A549 (cell line): ENCODE measurements around the gene TEAD2. TPM values are rescaled to one million over a fixed set of nuclear protein-coding genes. Genes with fewer than 3 reads are reported as not detected.

Source experiments
- ATAC-seq, 2 experiments: fragments of 200-7000 bp in 1 of 2; fragments of >200 bp in 1 of 2; cut with Nextera tagmentation in 1 of 2; cut with Tn5 transposase in 1 of 2; 3 replicates each; pipeline versions ENCODE4 v1.8.0 to v1.9.1; 2018 to 2020; ENCODE audit warnings: mild to moderate bottlenecking in 1 of 2, moderate library complexity in 1 of 2
- CTCF ChIA-PET: fragments of 300-600 bp; sonication (Branson Sonifier 250); formaldehyde crosslinking; extraction: SDS; loops from one replicate; lab custom pipeline; 2021; ENCODE audit warnings: antibody characterized with exemption, inconsistent platforms; lab: Yijun Ruan, JAX
- POLR2A ChIA-PET: fragments of 350-600 bp; formaldehyde crosslinking; extraction: SDS; loops from one replicate; lab custom pipeline; 2021; ENCODE audit warnings: antibody characterized with exemption, inconsistent platforms; lab: Yijun Ruan, JAX
- DNase-seq, 2 experiments: peaks; one replicate each; pipeline versions ENCODE4 v3.0.0 to v3.0.0-alpha.2; 2011 to 2016; ENCODE audit warnings: low read depth in 1 of 2, low spot score in 1 of 2
- FAIRE-seq: peaks from 2 replicates; lab custom pipeline; 2011; peaks lifted over from hg19 to GRCh38; lab: Jason Lieb, UNC
- H3K27ac ChIP-seq, 2 experiments: fragments of >200 bp; sonication (Bioruptor Twin); formaldehyde crosslinking; 3 replicates each; pipeline ENCODE4 v1.5.1; 2016 to 2017
- H3K4me1 ChIP-seq: fragments of >200 bp; sonication (Bioruptor Twin); formaldehyde crosslinking; 3 replicates; pipeline ENCODE4 v1.6.1; 2016
- H3K4me2 ChIP-seq: fragments of >200 bp; sonication (Bioruptor Twin); formaldehyde crosslinking; 3 replicates; pipeline ENCODE4 v1.6.1; 2016
- H3K4me3 ChIP-seq: fragments of >200 bp; sonication (Bioruptor Twin); formaldehyde crosslinking; 3 replicates; pipeline ENCODE4 v1.5.1; 2016
- H3K9me3 ChIP-seq: fragments of >200 bp; sonication (Bioruptor Twin); formaldehyde crosslinking; 3 replicates; pipeline ENCODE4 v1.6.1; 2016
- CBX2 ChIP-seq: fragments of 200-600 bp; sonication (generic); IDR thresholded peaks from 2 replicates; pipeline ENCODE4 v1.6.1; 2016; ENCODE audit warnings: low read depth, mild to moderate bottlenecking, borderline replicate concordance
- CEBPB ChIP-seq, 2 experiments: fragments of >200 bp in 1 of 2; sonication (Bioruptor Twin) in 1 of 2; formaldehyde crosslinking in 1 of 2; IDR thresholded peaks; 2 replicates each; pipeline ENCODE4 v1.6.1; 2012 to 2016
- EHF ChIP-seq: fragments of 250-450 bp; sonication (Bioruptor Pico); IDR thresholded peaks from 2 replicates; pipeline ENCODE4 v1.5.0; 2020; ENCODE audit warnings: mild to moderate bottlenecking
- EP300 ChIP-seq, 2 experiments: fragments of >200 bp; sonication (Bioruptor Twin); formaldehyde crosslinking; IDR thresholded peaks; 2 replicates in 1 of 2; 3 replicates in 1 of 2; pipeline ENCODE4 v1.6.1; 2016 to 2017
- FOSL2 ChIP-seq, 2 experiments: fragments of 450-650 bp in 1 of 2; fragments of >200 bp in 1 of 2; sonication (Bioruptor Twin) in 1 of 2; formaldehyde crosslinking; IDR thresholded peaks; 2 replicates each; pipeline versions ENCODE4 v1.5.0 to v1.6.1; 2016 to 2020; ENCODE audit warnings: mild to moderate bottlenecking in 1 of 2, moderate library complexity in 1 of 2
- MAZ ChIP-seq: fragments of 150-350 bp; IDR thresholded peaks from 2 replicates; pipeline ENCODE4 v1.6.1; 2014; ENCODE audit warnings: antibody characterized with exemption, low read depth, low read length, borderline replicate concordance
- MYC ChIP-seq: IDR thresholded peaks from 2 replicates; pipeline ENCODE4 v1.6.1; 2012; ENCODE audit warnings: mild to moderate bottlenecking, inconsistent platforms, low read length, improper control_type of control experiment, borderline replicate concordance
- NFE2L2 ChIP-seq: fragments of 150-350 bp; conservative IDR thresholded peaks from 2 replicates; pipeline ENCODE4 v1.6.1; 2014; ENCODE audit warnings: low read length
- RCOR1 ChIP-seq: fragments of 150-350 bp; IDR thresholded peaks from 2 replicates; pipeline ENCODE4 v1.6.1; 2014; ENCODE audit warnings: antibody characterized with exemption, low read length, low read depth
- SMC3 ChIP-seq: fragments of >200 bp; sonication (Bioruptor Twin); formaldehyde crosslinking; IDR thresholded peaks from 3 replicates; pipeline ENCODE4 v1.6.1; 2018; ENCODE audit warnings: inconsistent platforms
- SREBF2 ChIP-seq: fragments of 450-650 bp; IDR thresholded peaks from 2 replicates; pipeline ENCODE4 v1.6.1; 2014; ENCODE audit warnings: mild to moderate bottlenecking, moderate library complexity
- ZC3H11A ChIP-seq: fragments of 450-650 bp; IDR thresholded peaks from 2 replicates; pipeline ENCODE4 v1.6.1; 2014; ENCODE audit warnings: antibody characterized with exemption, mild to moderate bottlenecking
- WGBS: methylation state at CpG from one replicate; pipeline ENCODE4 v1.1.6; 2017; ENCODE audit errors: missing lambda C conversion rate; 5-methylcytosine and 5-hydroxymethylcytosine counted together
- polyA plus RNA-seq, 4 experiments: library from polyadenylated mRNA; depleted of rRNA in 3 of 4; stranded (reverse); fragments of >200 nt; fragmentation: RNase III in 1 of 4; extraction: RNeasy Plus Mini Kit Qiagen cat#74134 plus additional on column Dnase treatment in 1 of 4; gene quantifications; 2 replicates in 3 of 4; 3 replicates in 1 of 4; pipeline ENCODE4 v1.2.3, GENCODE V29; 2011 to 2017
- TF ChIP-seq, protein P1 (sequence below): fragments of 250-450 bp; sonication (Bioruptor Pico); IDR thresholded peaks from 2 replicates; pipeline ENCODE4 v1.5.0; 2020; ENCODE audit warnings: low read depth, mild to moderate bottlenecking, moderate library complexity
- TF ChIP-seq, protein P2 (sequence below): fragments of >200 bp; sonication (Bioruptor Twin); formaldehyde crosslinking; IDR thresholded peaks from 3 replicates; pipeline ENCODE4 v1.6.1; 2016

The TEAD2 gene
- polyA plus RNA-seq, 2 of the 4 experiments (the other 2 are of a cell fraction), result 15.9 to 25.3 TPM

DNA sequence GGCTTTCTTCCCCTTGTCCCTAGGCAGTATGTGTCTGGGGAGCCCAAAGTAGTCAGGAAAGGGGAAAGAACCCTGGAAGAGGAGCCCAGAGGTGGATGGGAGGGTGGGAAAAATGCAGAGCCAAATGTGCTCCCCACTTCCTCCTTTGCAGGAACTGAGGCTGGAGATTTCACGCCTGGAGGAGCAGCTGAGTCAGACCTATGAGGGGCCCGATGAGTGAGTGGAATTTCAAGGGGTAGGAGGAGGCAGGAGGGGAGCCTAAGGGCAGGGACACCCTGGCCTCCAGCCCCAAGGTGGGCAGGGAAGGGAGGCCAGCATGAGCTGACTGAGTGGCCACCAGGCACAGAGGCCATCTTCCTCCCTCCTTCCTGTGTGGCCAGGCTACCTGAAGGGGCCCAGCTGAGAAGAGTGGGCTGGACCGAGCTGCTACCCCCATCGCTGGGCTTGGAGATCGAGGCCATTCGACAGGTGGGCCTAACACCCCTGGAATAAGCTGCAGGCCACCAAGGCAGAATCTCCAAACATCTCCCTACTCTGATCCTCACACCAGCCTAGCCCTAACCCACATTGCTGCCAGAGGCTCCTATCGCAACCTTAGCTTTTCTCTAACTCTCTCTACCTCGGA, 46.7 kb upstream of the TEAD2 start:
- no peak for DNase-seq
- TF ChIP-seq CBX2 (no peak), EP300 (IDR thresholded peaks at IDR 0.05) (no peak), CEBPB (IDR thresholded peaks at IDR 0.05) (no peak)
- TF ChIP-seq, protein P1, sequence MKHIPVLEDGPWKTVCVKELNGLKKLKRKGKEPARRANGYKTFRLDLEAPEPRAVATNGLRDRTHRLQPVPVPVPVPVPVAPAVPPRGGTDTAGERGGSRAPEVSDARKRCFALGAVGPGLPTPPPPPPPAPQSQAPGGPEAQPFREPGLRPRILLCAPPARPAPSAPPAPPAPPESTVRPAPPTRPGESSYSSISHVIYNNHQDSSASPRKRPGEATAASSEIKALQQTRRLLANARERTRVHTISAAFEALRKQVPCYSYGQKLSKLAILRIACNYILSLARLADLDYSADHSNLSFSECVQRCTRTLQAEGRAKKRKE (CRISPR knock-in tag), result no peak
- TF ChIP-seq, all 56 proteins: peak for 0
- WGBS, result 50% methylated on average over 8 of the region's 8 CpGs
- H3K9me3 ChIP-seq, result no peaks in the 10 kb centered on the region
- ChIA-PET POLR2A (no interaction called here), CTCF (interaction anchor here (0.9 to 6.8 kb wide), 6 partner anchors 7 to 27 kb away, joined by 3 to 58 read pairs (median 6); partner anchors contain the start of gene PTH2)
- H3K4me1 ChIP-seq, result no peaks in the 10 kb centered on the region
- no peak overlapping the region for H3K4me2 ChIP-seq
- no peak overlapping the region for H3K27ac ChIP-seq
- ATAC-seq, result no peak
- H3K4me3 ChIP-seq, result no peak overlapping the region
- no peak for FAIRE-seq

DNA sequence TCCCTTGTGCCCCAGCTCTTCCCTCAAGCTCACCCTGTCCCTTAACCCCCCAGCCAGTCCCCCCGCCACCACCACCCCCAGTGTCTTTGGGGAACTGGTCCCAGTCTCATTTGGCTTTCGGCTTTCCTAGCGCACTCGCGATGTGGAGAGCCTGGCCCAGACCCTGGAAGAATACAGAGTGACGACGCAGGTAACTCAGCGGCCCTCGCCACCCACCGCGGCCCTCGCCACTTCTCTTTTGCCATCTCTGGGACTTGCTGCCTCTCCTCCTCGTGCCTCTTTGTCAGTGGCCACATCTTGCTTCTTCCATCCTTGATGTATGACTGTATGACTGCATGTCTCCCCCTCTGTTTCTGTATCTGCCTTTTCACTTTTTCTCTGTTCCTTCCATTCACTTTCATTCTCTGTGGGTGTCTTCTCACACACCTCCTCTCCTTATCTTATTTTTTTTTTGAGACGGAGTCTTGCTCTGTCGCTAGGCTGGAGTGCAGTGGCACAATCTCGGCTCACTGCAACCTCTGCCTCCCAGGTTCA, 45.3 kb upstream of the TEAD2 start:
- CTCF ChIA-PET, result interaction anchor here (1.2 to 8.0 kb wide), 4 partner anchors 16 to 106 kb away, joined by 4 to 68 read pairs (median 6); partner anchors contain the start of gene FLT3LG
- ATAC-seq (no peak), DNase-seq (no peak), FAIRE-seq (no peak)
- Histone ChIP-seq H3K9me3 (no peaks in the 10 kb centered on the region), H3K4me3 (no peak overlapping the region), H3K27ac (no peak overlapping the region), H3K4me2 (no peak overlapping the region), H3K4me1 (no peaks in the 10 kb centered on the region)
- TF ChIP-seq RCOR1 (no peak), MYC (no peak), SMC3 (no peak), NFE2L2 (no peak), ZC3H11A (no peak), MAZ (no peak), EHF (CRISPR knock-in tag) (no peak), FOSL2 (IDR thresholded peaks at IDR 0.05) (no peak), FOSL2 (CRISPR knock-in tag; IDR thresholded peaks at IDR 0.05) (no peak)
- TF ChIP-seq, protein P1 (CRISPR knock-in tag), result no peak
- TF ChIP-seq, protein P2, sequence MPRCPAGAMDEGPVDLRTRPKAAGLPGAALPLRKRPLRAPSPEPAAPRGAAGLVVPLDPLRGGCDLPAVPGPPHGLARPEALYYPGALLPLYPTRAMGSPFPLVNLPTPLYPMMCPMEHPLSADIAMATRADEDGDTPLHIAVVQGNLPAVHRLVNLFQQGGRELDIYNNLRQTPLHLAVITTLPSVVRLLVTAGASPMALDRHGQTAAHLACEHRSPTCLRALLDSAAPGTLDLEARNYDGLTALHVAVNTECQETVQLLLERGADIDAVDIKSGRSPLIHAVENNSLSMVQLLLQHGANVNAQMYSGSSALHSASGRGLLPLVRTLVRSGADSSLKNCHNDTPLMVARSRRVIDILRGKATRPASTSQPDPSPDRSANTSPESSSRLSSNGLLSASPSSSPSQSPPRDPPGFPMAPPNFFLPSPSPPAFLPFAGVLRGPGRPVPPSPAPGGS, result no peak
- 84% methylated on average over 15 of the region's 16 CpGs for WGBS
- POLR2A ChIA-PET, result interaction anchor here (1.0 kb wide), 1 partner anchor 46 kb away, joined by 3 read pairs; the partner anchor contains the start of gene ALDH16A1

DNA sequence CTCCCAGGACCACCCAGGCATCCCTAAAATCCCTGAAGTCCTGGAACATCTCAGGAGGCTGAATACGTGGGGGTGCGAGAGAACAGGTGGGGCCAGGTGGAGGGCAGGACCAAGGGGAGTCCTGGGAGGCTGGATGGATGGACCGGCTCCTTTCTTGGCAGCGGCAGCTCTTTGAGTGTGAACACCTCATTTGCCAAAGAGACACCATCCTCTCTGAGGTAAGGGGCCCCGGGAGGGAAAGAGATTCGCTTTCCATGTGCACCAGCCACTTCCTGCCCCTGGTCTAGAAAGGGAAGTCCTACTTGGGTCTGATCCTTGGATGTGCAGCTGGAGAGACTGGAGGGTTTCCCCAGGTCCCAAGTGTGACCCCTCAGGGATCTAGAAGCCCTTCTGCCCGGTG, 44.9 kb upstream of the TEAD2 start:
- ChIA-PET POLR2A (interaction anchor here (1.0 kb wide), 1 partner anchor 46 kb away, joined by 3 read pairs; the partner anchor contains the start of gene ALDH16A1), CTCF (interaction anchor here (0.8 to 8.0 kb wide), 8 partner anchors 13 to 106 kb away, joined by 3 to 68 read pairs (median 6); partner anchors contain the start of gene FLT3LG)
- Histone ChIP-seq H3K27ac (no peak overlapping the region), H3K4me1 (no peaks in the 10 kb centered on the region), H3K9me3 (no peaks in the 10 kb centered on the region), H3K4me2 (no peak overlapping the region), H3K4me3 (no peak overlapping the region)
- FAIRE-seq (no peak), DNase-seq (no peak), ATAC-seq (no peak; a peak in 1 of 6 replicates)
- WGBS, result 69% methylated on average over 7 of the region's 7 CpGs
- no peak for TF ChIP-seq SREBF2
- TF ChIP-seq EHF (CRISPR knock-in tag), result no peak
